Spleen (tissue), 7 donors: Measurements from ENCODE around the gene TCOF1.

ENCODE experiments used
- POLR2A ChIP-seq, 3 donors: fragments of 450-650 bp; IDR thresholded peaks; one replicate each; pipeline ENCODE4 v1.5.1; 2017; ENCODE audit warnings: antibody characterized with exemption in 3 of 3, mild to moderate bottlenecking in 1 of 3
- POLR2AphosphoS5 ChIP-seq, 3 donors: sonication (generic); formaldehyde crosslinking; IDR thresholded peaks; one replicate each; pipeline ENCODE4 v1.5.1; 2017; ENCODE audit warnings: antibody characterized with exemption in 3 of 3
- TF ChIP-seq, protein P1 (sequence below), 11 experiments: fragments of 200-600 bp in 7 of 11; fragments of 450-650 bp in 4 of 11; sonication (generic) in 4 of 11; IDR thresholded peaks in 8 of 11; conservative IDR thresholded peaks in 3 of 11; 1 replicate in 7 of 11; 2 replicates in 4 of 11; pipeline versions ENCODE4 v1.4.0 to v1.8.0; 2016 to 2021; ENCODE audit warnings: antibody characterized with exemption in 11 of 11, inconsistent platforms in 4 of 11, mild to moderate bottlenecking in 1 of 11
- donor health status: DM: no; HTN: no; CAD: no; lungs with moderate emphysema.
- donor health status: DM: no; HTN: no; CAD: no.
- donor health status: DM: no; HTN: no; CAD: no.

DNA sequence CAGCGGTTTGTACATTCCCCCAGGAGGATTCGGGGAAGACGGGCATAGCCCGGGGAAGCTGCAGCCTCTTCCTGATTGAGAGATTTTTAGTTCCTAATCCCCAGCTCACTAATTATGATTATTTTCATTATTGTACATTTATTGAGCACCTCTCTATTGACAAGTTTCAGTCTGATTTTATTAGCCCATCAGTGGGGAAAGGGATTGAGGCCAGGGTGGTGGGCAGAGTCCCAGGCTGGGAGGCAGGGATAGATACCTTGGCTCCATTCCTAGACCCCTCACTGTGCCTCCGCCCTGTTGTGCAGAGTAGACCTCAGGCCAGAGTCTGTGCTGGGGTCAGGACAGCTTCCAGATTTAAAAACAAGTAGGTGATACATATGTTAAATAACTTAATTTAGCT lies 27.2 kb downstream of the TCOF1 start:
- TF ChIP-seq, protein P1, sequence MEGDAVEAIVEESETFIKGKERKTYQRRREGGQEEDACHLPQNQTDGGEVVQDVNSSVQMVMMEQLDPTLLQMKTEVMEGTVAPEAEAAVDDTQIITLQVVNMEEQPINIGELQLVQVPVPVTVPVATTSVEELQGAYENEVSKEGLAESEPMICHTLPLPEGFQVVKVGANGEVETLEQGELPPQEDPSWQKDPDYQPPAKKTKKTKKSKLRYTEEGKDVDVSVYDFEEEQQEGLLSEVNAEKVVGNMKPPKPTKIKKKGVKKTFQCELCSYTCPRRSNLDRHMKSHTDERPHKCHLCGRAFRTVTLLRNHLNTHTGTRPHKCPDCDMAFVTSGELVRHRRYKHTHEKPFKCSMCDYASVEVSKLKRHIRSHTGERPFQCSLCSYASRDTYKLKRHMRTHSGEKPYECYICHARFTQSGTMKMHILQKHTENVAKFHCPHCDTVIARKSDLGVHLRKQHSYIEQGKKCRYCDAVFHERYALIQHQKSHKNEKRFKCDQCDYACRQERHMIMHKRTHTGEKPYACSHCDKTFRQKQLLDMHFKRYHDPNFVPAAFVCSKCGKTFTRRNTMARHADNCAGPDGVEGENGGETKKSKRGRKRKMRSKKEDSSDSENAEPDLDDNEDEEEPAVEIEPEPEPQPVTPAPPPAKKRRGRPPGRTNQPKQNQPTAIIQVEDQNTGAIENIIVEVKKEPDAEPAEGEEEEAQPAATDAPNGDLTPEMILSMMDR (IDR thresholded peaks at IDR 0.05 in 8 of 11, conservative IDR thresholded peaks at IDR 0.05 in 3 of 11), result no peak
- TF ChIP-seq POLR2AphosphoS5 (IDR thresholded peaks at IDR 0.05) (no peak), POLR2A (IDR thresholded peaks at IDR 0.05) (no peak)
